ENCODE data around the gene ZNF526.

The ZNF526 gene

DNA sequence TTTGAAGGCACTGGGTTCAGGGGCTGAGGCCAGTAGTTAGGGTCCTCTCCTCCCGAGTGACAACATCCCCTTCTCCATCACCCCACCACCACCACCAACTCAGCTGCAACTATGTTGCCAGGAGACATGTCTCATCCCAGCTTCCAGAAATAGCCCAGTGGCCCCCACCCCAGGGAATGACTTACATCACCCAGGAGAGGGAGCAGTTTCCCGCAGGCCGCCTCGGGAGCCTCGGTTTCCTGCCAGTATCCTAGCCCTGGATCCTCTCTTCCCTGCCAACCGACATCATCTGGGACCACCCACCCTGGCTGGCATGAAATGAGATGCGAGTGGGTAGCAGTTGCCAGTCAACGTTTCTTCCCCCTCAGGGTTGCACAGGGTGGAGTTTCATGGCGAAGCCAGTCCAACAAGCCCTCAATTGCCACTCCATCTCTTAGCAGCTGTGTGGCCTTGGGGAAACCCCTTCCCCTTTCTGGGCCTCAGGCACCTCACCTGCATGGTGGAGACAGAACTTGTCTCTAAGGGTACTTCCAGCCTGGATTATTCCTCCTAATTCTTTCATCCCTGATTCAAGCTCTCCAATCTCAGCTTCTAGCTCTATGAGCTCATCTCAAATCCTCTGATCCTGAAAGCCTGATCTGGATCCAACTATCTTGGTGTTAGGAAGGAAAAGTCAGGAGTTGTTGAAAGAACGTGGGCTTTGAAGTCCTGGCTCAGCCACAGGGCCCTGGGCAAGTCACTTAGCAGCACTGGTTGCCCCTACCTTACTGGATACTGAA lies 26.2 kb downstream of the ZNF526 start:
- peak; percentile 71 for TF ChIP-seq CTCF (IDR thresholded peaks at IDR 0.05; ENCODE audit: insufficient read depth, low read depth, low read length, missing control alignments)
- peak; percentile 87 for DNase-seq (ENCODE audit: low read depth)
- H3K4me3 ChIP-seq (ENCODE audit: low read length) = no peak overlapping the region

GRCh38 chr19:42246922-42247639 lies 27.0 kb downstream of the ZNF526 start:
- DNase-seq (ENCODE audit: low read depth) = no peak
- no peak for TF ChIP-seq CTCF (IDR thresholded peaks at IDR 0.05; ENCODE audit: insufficient read depth, low read depth, low read length, missing control alignments)
- no peak overlapping the region for H3K4me3 ChIP-seq (ENCODE audit: low read length)

DNA sequence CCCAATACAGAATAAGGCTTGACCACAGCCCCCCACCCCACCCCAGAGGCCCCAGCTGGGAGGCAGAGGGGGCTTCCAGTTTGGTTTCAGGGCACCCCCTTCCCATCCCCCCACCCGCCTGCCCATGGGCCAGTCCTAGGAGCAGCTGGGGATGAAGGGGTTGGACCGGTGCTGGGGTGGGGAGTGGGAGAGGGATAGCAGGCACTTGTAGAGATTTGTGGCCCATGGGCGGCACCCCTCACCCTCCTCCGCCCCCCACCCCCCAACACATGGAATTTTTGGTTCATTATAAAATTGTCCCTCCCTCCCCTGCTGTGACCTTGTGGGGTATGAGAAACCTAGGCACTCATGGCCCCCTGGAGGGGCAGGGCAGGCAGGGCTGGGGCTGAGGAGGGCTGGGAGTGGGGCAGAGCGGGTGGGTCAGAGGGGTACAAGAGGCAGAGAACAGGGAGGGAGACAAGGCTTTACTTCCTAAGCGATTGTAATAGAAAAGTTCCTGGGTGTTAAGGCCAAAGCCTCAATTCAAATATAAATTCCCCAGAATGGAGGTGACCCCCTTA lies 27.6 kb downstream of the ZNF526 start:
- no peak for TF ChIP-seq CTCF (IDR thresholded peaks at IDR 0.05; ENCODE audit: insufficient read depth, low read depth, low read length, missing control alignments)

GRCh38 chr19:42248270-42249148 lies 28.4 kb downstream of the ZNF526 start:
- no peak for TF ChIP-seq CTCF (IDR thresholded peaks at IDR 0.05; ENCODE audit: insufficient read depth, low read depth, low read length, missing control alignments)
- H3K4me3 ChIP-seq (ENCODE audit: low read length) = no peak overlapping the region
- DNase-seq (ENCODE audit: low read depth) = no peak

More for the DNA sequence above, 27.6 kb downstream of the ZNF526 start:
- H3K4me3 ChIP-seq (ENCODE audit: low read length) = no peak overlapping the region
- DNase-seq (ENCODE audit: low read depth) = no peak

GRCh38 chr19:42249149-42249750 lies 29.1 kb downstream of the ZNF526 start:
- no peak for TF ChIP-seq CTCF (IDR thresholded peaks at IDR 0.05; ENCODE audit: insufficient read depth, low read depth, low read length, missing control alignments)

GRCh38 chr19:42249769-42250168 lies 29.7 kb downstream of the ZNF526 start:
- H3K4me3 ChIP-seq (ENCODE audit: low read length) = no peak overlapping the region
- DNase-seq (ENCODE audit: low read depth) = no peak
- no peak for TF ChIP-seq CTCF (IDR thresholded peaks at IDR 0.05; ENCODE audit: insufficient read depth, low read depth, low read length, missing control alignments)

More at GRCh38 chr19:42249149-42249750, 29.1 kb downstream of the ZNF526 start:
- no peak for DNase-seq (ENCODE audit: low read depth)
- no peak overlapping the region for H3K4me3 ChIP-seq (ENCODE audit: low read length)
